Gastroesophageal sphincter (tissue), 3 donors: Measurements from ENCODE around the gene DNAJC7.

Source experiments
- CTCF ChIP-seq, 4 experiments: fragments of 200-600 bp in 2 of 4; fragments of 450-650 bp in 2 of 4; sonication (generic) in 1 of 4; IDR thresholded peaks; one replicate each; pipeline ENCODE4 v1.5.1; 2017 to 2019; ENCODE audit warnings: antibody characterized with exemption in 4 of 4, mild to moderate bottlenecking in 2 of 4, moderate library complexity in 2 of 4
- POLR2A ChIP-seq, 2 donors: fragments of 450-650 bp; IDR thresholded peaks; one replicate each; pipeline ENCODE4 v1.6.1; 2017; ENCODE audit warnings: antibody characterized with exemption in 2 of 2, mild to moderate bottlenecking in 2 of 2, moderate library complexity in 1 of 2

GRCh38 chr17:41967921-41968578 is 49.2 kb downstream of the DNAJC7 start:
- TF ChIP-seq CTCF (IDR thresholded peaks at IDR 0.05) = no peak
- no peak for TF ChIP-seq POLR2A (IDR thresholded peaks at IDR 0.05)
